PC-9 (cell line): ENCODE measurements around the gene PRR3.

ENCODE experiments used
- CTCF ChIP-seq: fragments of 200-600 bp; sonication (generic); conservative IDR thresholded peaks from 2 replicates; pipeline ENCODE4 v1.6.1; 2017; ENCODE audit warnings: mixed run types, antibody characterized with exemption, mild to moderate bottlenecking, moderate library complexity
- EZH2 ChIP-seq: fragments of 200-600 bp; sonication (generic); IDR thresholded peaks from 2 replicates; pipeline ENCODE4 v1.8.0; 2017; ENCODE audit warnings: antibody characterized with exemption, low read depth

- TF ChIP-seq CTCF (no peak), EZH2 (no peak)
These were observed 35.2 kb downstream of the PRR3 start for GRCh38 chr6:30592287-30592686.
